GM23248 (cell line): ENCODE data around the gene CACNA1I.

Experiments used
- EZH2 ChIP-seq: fragments of 200-600 bp; sonication (generic); IDR thresholded peaks from 2 replicates; pipeline ENCODE4 v1.6.1; 2018; ENCODE audit warnings: antibody characterized with exemption, mild to moderate bottlenecking; ENCODE audit not compliant: insufficient read depth, poor library complexity, severe bottlenecking
- EZH2phosphoT487 ChIP-seq: fragments of 200-600 bp; sonication (generic); IDR thresholded peaks from 2 replicates; pipeline ENCODE4 v1.6.1; 2018; ENCODE audit warnings: antibody characterized with exemption, moderate library complexity, mild to moderate bottlenecking, low read depth; ENCODE audit not compliant: insufficient read depth

DNA sequence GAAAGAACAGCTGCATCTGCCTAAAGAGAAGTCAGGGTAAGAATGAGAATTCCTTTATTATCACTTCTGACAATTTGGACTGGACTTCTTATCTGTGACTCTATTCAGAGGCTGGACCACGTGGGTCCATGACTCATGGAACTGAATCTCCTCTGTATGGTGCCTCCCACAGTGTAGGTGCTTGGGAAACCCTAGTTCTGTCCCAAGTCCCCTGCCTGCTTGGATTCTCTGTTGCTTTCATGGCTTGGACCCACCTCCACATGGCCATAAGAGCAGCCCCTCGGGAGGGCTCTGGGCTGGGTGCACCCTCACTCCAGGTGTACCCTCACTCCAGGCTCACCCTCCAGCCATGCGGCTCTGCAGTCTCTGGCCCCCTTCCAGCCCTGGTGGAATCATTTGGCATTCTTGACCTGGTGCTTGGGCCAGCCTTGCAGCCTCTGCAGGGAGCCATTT, 153.4 kb downstream of the CACNA1I start:
- TF ChIP-seq EZH2 (no peak), EZH2phosphoT487 (no peak)
